ENCODE data around the gene NFE2.
"Not testable (repeated sequence)": the region's sequence is repeated elsewhere in the genome, so short reads cannot be mapped to it uniquely, and the experiment has no call there.

NFE2 gene

GRCh38 chr12:54304187-54304810, 3.5 kb upstream of the NFE2 start:
- no peak for DNase-seq

GRCh38 chr12:54303640-54304039, 2.8 kb upstream of the NFE2 start:
- DNase-seq = no peak

GRCh38 chr12:54301428-54302048, 723 bp upstream of the NFE2 start:
- no peak for DNase-seq

DNA sequence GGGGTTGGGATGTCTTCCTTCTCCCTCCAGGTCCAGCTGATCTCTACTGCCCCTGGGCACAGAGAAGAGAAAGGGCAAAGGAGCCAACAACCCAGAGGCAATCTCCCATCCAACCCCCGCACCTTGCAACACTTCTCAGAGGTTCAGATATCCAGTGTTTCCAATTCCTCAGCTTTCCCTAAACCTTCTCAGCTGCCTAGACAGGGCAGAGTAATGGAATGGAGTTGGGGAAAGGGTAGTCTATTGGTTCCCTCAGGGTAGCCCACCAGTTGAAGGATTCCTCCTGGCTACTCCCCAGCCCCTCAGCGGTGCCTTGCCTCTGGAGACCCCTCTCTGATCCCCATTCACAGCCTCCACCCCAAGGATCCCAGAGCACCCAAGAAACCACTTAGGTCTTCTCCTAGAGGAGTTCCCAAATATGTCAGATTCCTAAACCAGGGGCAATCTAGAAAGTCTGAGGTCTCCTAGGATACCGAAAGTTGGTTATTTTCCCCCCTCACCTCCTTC, 537 bp downstream of the NFE2 start:
- no peak for DNase-seq

DNA sequence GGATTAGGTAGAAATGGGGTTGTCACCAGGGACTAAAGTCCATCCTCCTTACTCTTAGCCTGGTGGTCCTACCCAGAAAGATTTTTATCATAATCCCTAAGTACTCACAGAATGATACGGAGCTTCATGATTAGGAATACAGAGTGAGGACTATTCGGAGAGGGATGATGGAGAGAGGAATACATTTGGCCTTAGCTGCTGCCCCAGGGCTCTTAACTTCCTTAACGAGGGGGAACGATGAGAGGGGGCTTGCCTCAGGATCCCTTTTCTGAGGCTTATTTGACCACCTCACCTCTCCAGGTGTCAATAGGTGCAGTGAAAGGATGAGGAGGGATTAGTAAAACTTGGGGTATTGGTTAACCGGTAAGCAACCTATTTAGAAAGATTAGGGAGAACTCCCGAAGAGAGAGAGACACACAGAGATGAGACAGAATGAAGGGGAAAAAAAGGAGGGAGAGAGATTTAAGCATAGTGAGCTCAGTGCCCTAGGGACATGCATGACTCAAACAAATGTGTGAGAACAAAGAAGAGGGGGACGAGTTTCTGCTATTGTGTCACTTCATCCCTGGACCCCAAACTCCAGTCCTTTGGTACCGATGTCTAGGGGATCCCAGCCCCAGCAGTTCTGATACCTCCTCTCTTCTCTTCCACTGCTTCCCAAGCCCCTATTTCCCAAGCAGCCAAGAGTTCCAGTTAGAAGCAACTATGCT, 1.1 kb downstream of the NFE2 start:
- DNase-seq = no peak

GRCh38 chr12:54298904-54299303, 1.9 kb downstream of the NFE2 start:
- no peak for DNase-seq

GRCh38 chr12:54296393-54297099, 4.3 kb downstream of the NFE2 start:
- no peak for DNase-seq

- DNase-seq = no peak
Measured at GRCh38 chr12:54294953-54295566, 5.8 kb downstream of the NFE2 start.

- DNase-seq = peak; percentile 49
Measured at GRCh38 chr12:54294152-54294952, 6.5 kb downstream of the NFE2 start.

- no peak for DNase-seq
Measured at GRCh38 chr12:54292931-54293241, 7.9 kb downstream of the NFE2 start.

DNA sequence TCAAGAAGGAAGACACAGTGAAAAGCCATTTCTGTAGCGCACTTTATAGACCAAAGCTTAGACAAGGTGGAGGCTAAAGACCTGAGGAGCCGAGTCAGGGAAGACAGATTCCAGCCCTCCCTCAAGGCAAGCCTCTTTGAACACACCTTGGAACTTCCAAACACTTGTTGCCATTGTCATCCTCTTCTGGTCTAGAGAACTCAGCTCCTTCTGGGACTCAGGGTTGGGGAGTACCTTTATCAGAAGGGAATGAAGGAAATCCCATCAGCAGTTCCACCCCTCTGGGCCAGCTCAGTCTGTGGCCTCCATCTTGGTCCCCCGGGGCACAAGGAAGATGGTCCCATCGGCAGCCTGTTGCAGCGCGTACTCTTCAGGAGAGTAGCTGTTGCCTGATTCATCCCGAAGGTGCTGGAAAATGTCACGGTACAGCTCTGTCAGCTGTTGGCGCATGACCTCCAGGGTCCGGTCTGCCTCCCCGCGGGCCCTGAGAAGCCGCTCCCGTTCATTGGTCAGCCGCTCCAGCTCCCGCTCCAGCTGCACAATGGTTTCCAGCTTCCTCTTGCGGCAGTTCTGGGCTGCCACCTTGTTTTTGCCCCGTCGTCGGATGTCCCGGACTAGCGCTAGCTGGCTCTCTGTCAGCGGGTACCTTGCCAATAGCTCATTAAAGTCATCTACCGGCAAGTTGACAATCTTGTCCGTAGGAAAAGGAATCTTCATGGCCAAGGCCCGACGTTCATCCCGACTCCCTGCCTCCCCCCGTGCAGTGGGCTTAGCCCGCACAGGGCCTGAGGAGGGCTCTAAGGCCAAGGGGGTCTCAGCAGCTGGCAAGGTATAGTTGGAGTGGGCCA, 8.5 kb downstream of the NFE2 start:
- DNase-seq = no peak

DNA sequence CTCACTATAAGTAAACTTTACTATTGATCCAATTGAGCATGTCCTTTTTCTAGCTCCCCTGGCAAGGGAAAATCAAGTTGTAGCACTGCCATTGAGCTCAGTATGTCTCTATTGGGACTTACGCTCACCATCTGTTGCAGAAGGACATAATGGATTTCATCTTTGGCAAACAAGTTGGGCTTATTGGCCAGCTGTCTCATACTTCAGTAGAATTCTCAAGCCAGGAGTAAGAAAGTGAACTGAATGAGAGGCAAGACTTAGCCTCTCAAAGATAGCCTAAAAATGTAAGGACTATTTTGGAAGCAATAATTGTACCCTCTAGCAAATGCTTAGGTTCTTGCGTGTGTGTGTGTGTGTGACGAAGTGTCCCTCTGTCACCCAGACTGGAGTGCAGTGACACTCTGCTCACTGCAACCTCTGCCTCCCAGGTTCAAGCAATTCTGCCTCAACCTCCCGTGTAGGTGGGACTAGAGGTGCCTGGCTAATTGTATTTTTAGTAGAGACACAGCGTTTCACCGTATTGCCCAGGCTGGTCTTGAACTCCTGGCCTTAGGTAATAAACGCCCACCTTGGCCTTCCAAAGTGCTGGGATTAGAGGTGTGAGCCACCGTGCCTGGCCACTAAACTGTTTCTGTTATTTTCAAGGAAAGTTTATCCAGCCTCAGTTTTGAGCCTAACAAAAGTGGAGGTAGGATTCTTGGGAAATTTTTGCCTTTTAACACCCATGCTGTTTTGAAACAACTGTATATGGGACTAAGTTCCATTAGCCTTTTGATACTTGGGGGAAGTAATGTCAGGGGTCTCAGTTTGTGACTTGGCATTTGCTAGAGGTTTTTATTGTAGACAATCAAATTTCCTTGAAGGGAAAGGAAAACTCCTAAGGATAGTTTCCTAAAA, 13.3 kb downstream of the NFE2 start:
- DNase-seq = no peak

GRCh38 chr12:54286042-54287030, 14.5 kb downstream of the NFE2 start:
- DNase-seq = no peak

DNA sequence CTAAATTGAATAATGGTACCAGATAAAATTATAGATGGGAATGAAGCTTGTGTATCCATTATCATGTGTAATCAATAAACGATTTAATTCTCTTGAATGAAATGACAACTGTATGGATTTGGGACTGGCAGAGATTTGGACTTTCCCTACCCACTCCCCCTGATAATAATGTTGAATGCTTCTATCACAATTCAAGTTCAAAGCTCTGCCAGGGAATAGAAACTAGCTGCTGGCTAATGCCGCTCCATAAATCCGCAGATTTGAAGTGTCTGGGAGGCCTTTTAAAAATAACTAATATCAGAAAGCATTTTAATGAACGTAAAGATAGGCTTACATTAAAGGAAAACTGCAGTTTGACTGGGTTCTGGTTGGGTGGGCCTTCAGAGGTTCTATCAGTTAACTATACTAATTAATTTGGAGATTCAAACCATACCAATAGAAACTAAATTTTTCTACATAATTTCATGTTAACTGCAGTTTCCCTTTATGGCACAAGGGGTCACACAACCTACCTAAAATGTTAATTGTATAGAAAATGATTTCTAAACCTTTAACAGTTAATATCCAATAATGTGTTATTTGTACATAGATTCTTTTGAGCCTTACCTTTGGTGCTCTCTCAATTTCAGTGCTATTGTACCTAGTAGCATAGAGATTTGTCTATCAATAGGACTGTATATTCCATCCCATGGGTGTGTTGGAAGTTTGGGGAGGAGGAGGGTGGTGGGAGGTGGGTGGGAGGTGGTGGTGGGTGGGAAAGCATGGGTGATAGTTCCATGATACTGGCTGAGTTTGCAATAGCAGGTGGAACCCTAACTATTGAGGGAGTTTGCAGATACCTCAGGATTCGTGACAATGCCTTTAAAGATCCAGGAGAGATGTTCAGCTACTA, 15.4 kb downstream of the NFE2 start:
- no peak for DNase-seq

DNA sequence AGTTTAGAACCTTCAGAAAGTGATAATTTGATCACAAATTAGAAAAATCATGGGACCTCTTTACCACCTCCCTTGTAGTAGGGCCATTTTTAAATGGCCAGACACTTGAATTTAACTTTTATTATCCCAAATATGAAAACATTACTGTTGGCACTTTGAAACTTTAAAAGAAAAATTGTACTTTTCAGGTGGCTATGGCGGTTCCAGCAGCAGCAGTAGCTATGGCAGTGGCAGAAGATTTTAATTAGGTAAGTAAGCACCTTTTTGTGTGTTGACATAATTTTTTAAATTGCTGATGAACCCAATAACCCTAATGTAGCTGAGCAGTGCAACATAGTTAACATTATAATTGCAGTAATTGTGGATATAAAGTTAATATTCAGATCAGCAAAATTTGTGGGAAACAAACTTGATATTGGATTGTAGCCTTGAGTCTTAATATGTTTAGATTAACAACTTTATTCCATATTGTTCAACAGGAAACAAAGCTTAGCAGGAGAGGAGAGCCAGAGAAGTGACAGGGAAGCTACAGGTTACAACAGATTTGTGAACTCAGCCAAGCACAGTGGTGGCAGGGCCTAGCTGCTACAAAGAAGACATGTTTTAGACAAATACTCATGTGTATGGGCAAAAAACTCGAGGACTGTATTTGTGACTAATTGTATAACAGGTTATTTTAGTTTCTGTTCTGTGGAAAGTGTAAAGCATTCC, 16.6 kb downstream of the NFE2 start:
- not testable (repeated sequence) for DNase-seq

DNA sequence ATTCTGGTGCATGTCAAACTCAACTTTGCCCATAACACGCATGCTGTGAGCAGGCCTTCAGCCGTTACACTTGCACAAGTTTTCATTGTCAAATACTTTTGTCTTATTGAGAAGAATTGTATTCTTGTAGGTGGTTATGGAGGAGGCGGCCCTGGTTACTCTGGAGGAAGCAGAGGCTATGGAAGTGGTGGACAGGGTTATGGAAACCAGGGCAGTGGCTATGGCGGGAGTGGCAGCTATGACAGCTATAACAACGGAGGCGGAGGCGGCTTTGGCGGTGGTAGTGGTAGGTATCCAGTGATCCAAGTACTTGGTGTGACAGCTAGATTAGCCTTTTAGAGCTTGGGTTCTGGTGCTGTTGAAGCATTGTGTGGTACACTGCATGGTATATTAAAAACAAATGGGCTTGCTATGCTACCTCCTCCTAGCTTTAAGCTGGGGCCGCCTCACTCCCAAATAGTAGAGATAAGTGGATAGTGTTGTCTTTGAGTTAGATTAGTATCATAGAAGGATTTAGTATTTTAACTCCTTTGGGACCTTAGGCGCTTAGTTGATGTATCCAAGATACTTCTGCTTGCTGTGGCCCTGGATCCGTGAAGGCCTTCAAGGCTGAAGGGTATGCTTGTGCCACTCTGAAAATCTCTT, 17.7 kb downstream of the NFE2 start:
- DNase-seq = peak; percentile 33

DNA sequence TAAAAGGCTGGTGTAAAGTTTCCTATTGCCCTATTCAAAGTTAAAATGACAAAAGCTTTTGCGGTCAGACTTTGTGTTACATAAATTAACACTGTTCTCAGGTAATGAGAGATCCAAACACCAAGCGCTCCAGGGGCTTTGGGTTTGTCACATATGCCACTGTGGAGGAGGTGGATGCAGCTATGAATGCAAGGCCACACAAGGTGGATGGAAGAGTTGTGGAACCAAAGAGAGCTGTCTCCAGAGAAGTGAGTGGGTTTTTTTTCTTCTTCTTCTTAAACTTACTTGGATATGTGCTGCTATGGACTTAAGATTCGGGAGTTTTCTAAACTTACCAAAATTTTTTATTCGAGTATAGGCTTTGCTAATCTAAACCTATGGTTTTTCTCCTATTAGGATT, 19.1 kb downstream of the NFE2 start:
- DNase-seq = not testable (repeated sequence)
